ENCODE results near the gene LIN7B.
A peak's percentile ranks its signal among the peaks of the same experiment; 100 is the strongest.

Gene LIN7B

GRCh38 chr19:49114630-49115363 lies 627 bp downstream of the LIN7B start (continued):
- TF ChIP-seq HIC1 (tag by site-specific recombination; IDR thresholded peaks at IDR 0.05) (no peak), ZNF157 (tag by site-specific recombination; IDR thresholded peaks at IDR 0.05) (no peak), ZNF140 (tag by site-specific recombination; IDR thresholded peaks at IDR 0.05) (no peak), ZNF488 (tag by site-specific recombination; IDR thresholded peaks at IDR 0.05) (no peak), ZNF138 (tag by site-specific recombination; IDR thresholded peaks at IDR 0.05; ENCODE audit: borderline replicate concordance) (no peak), ZNF658 (tag by site-specific recombination; IDR thresholded peaks at IDR 0.05) (no peak), KLF16 (tag by site-specific recombination; IDR thresholded peaks at IDR 0.05) (0 out of 2 replicates have a peak, but pooled peaks have one; percentile 45), ZBTB21 (tag by site-specific recombination; IDR thresholded peaks at IDR 0.05) (no peak), ZNF18 (tag by site-specific recombination; IDR thresholded peaks at IDR 0.05) (no peak), PRDM4 (tag by site-specific recombination; IDR thresholded peaks at IDR 0.05) (0 out of 2 replicates have a peak, but pooled peaks have one; percentile 7), ZNF19 (tag by site-specific recombination; IDR thresholded peaks at IDR 0.05; ENCODE audit: low read depth) (no peak), ZBTB11 (tag by site-specific recombination; conservative IDR thresholded peaks at IDR 0.05; ENCODE audit: low read depth) (0 out of 2 replicates have a peak, but pooled peaks have one; percentile 6), ZNF792 (tag by site-specific recombination; IDR thresholded peaks at IDR 0.05) (no peak), ZNF610 (tag by site-specific recombination; IDR thresholded peaks at IDR 0.05; ENCODE audit: borderline replicate concordance) (no peak), ZNF621 (tag by site-specific recombination; IDR thresholded peaks at IDR 0.05) (no peak), ZNF16 (tag by site-specific recombination; IDR thresholded peaks at IDR 0.05; ENCODE audit: low read depth) (no peak), ZNF366 (tag by site-specific recombination; conservative IDR thresholded peaks at IDR 0.05) (no peak), ZNF423 (tag by site-specific recombination; IDR thresholded peaks at IDR 0.05) (peak; percentile 65; the same call in 1 of the 2 replicates), ZNF510 (tag by site-specific recombination; IDR thresholded peaks at IDR 0.05; ENCODE audit: insufficient replicate concordance) (no peak), ZSCAN16 (tag by site-specific recombination; IDR thresholded peaks at IDR 0.05) (no peak), ZBTB48 (tag by site-specific recombination; IDR thresholded peaks at IDR 0.05) (no peak), SALL2 (tag by site-specific recombination; IDR thresholded peaks at IDR 0.05; ENCODE audit: borderline replicate concordance) (no peak), BCL11A (tag by site-specific recombination; IDR thresholded peaks at IDR 0.05; ENCODE audit: low read depth) (no peak), ZNF175 (tag by site-specific recombination; IDR thresholded peaks at IDR 0.05) (no peak), SETDB1 (IDR thresholded peaks at IDR 0.05; ENCODE audit: insufficient read length, low read length) (no peak), ZNF274 (IDR thresholded peaks at IDR 0.05; ENCODE audit: low read length) (no peak), ZNF274 (tag by site-specific recombination; IDR thresholded peaks at IDR 0.05; ENCODE audit: borderline replicate concordance) (no peak)
- TF ChIP-seq, protein P1, sequence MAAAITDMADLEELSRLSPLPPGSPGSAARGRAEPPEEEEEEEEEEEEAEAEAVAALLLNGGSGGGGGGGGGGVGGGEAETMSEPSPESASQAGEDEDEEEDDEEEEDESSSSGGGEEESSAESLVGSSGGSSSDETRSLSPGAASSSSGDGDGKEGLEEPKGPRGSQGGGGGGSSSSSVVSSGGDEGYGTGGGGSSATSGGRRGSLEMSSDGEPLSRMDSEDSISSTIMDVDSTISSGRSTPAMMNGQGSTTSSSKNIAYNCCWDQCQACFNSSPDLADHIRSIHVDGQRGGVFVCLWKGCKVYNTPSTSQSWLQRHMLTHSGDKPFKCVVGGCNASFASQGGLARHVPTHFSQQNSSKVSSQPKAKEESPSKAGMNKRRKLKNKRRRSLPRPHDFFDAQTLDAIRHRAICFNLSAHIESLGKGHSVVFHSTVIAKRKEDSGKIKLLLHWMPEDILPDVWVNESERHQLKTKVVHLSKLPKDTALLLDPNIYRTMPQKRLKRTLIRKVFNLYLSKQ (tag by site-specific recombination; IDR thresholded peaks at IDR 0.05; ENCODE audit: borderline replicate concordance), result no peak

All from HEK293 (cell line).